ENCODE results near the gene PLCB4. TPM values are rescaled to one million over a fixed set of nuclear protein-coding genes. Genes with fewer than 3 reads are reported as not detected.

Gene PLCB4
- total RNA-seq, 1 experiment from 2014 or later: 14.9 TPM

DNA sequence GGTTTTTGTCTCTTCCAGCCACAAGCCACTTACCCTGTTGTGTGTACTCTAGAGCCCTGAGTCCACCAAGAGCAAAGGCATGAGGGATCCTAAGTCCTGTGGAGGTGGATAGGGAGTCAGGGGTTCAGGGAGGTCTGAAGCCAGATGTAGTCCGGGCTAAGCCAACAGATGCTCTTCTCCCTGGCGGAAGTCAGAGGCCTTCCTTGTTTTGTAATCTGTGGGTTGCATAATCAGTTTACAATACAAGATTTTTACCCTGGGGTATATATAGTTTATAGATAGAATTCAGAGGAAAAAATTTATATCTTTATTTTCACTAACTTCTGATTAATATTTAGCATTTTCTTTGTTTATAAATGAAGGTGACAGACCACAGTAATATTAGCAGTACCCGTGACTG is 454.7 kb downstream of the PLCB4 start:
- Histone ChIP-seq H3K9me2 (ENCODE audit: insufficient read depth) (no peaks in the 10 kb centered on the region), H2AFZ (no peak overlapping the region), H3K36me3 (ENCODE audit: low read depth) (no peaks in the 10 kb centered on the region), H3K27ac (no peak overlapping the region), H3K4me2 (no peak overlapping the region), H3K27me3 (ENCODE audit: insufficient read depth, low read depth) (peaks cover 25% of the 10 kb centered on the region), H3K79me2 (ENCODE audit: low read depth) (no peaks in the 10 kb centered on the region), H3K9me3 (ENCODE audit: insufficient read depth, low read depth) (no peaks in the 10 kb centered on the region), H3F3A (ENCODE audit: insufficient read depth, low read depth) (no peaks in the 10 kb centered on the region), H3K4me3 (no peak overlapping the region), H4K20me1 (ENCODE audit: insufficient read depth) (no peaks in the 10 kb centered on the region), H3K4me1 (replicated peaks; ENCODE audit: insufficient read depth) (no peaks in the 10 kb centered on the region)
- no TSS peak for BruUV-seq (replicated peaks)
- no peak for DNase-seq
- POLR2A ChIA-PET (ENCODE audit: unreplicated experiment): no interaction called here
- CTCF ChIA-PET: no interaction called here
- no peak for TF ChIP-seq EZH2 (IDR thresholded peaks at IDR 0.05; ENCODE audit: low read depth)
- TF ChIP-seq, protein P1, sequence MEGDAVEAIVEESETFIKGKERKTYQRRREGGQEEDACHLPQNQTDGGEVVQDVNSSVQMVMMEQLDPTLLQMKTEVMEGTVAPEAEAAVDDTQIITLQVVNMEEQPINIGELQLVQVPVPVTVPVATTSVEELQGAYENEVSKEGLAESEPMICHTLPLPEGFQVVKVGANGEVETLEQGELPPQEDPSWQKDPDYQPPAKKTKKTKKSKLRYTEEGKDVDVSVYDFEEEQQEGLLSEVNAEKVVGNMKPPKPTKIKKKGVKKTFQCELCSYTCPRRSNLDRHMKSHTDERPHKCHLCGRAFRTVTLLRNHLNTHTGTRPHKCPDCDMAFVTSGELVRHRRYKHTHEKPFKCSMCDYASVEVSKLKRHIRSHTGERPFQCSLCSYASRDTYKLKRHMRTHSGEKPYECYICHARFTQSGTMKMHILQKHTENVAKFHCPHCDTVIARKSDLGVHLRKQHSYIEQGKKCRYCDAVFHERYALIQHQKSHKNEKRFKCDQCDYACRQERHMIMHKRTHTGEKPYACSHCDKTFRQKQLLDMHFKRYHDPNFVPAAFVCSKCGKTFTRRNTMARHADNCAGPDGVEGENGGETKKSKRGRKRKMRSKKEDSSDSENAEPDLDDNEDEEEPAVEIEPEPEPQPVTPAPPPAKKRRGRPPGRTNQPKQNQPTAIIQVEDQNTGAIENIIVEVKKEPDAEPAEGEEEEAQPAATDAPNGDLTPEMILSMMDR (conservative IDR thresholded peaks at IDR 0.05): no peak
- intact Hi-C loops (cut with micrococcal nuclease; ENCODE audit: unreplicated experiment): no loop called here

All from PC-9 (cell line).